Endodermal cell (in vitro differentiated cells): ENCODE results near the gene ZFP30. TPM values are rescaled to one million over a fixed set of nuclear protein-coding genes. Genes with fewer than 3 reads are reported as not detected.
A peak's percentile ranks its signal among the peaks of the same experiment; 100 is the strongest.

Experiments
- DNase-seq: peaks from one replicate; pipeline ENCODE4 v3.0.0-alpha.2; 2017
- H3K27ac ChIP-seq: 2 replicates; pipeline ENCODE4 v1.5.1; 2013; ENCODE audit warnings: mild to moderate bottlenecking, low read depth, low read length, moderate library complexity
- H3K27me3 ChIP-seq: 2 replicates; pipeline ENCODE4 v1.6.1; 2013; ENCODE audit warnings: mild to moderate bottlenecking, low read length, moderate library complexity; ENCODE audit not compliant: insufficient read depth, control insufficient read depth, poor library complexity, severe bottlenecking
- H3K36me3 ChIP-seq: 2 replicates; pipeline ENCODE4 v1.7.0; 2013; ENCODE audit warnings: mild to moderate bottlenecking, low read length, moderate library complexity; ENCODE audit not compliant: control insufficient read depth, insufficient read depth
- H3K4me1 ChIP-seq: one replicate; pipeline ENCODE4 v1.7.0; 2013; ENCODE audit warnings: low read length; ENCODE audit not compliant: control insufficient read depth, insufficient read depth
- H3K4me3 ChIP-seq: 2 replicates; pipeline ENCODE4 v1.5.1; 2013; ENCODE audit warnings: mild to moderate bottlenecking, low read length, moderate library complexity
- H3K9ac ChIP-seq: 2 replicates; pipeline ENCODE4 v1.6.1; 2013; ENCODE audit warnings: mild to moderate bottlenecking, low read length, moderate library complexity; ENCODE audit not compliant: poor library complexity, severe bottlenecking; ENCODE audit errors: extremely low read depth
- H3K9me3 ChIP-seq: 2 replicates; pipeline ENCODE4 v1.6.1; 2013; ENCODE audit warnings: mild to moderate bottlenecking, low read length, moderate library complexity; ENCODE audit not compliant: control insufficient read depth
- H3K27ac Mint-ChIP-seq: 2 replicates; pipeline ENCODE4 v1.8.0; 2020; ENCODE audit warnings: mixed read lengths
- H3K27me3 Mint-ChIP-seq: 2 replicates; pipeline ENCODE4 v1.8.0; 2021; ENCODE audit warnings: mild to moderate bottlenecking, mixed read lengths; ENCODE audit not compliant: insufficient read depth
- H3K36me3 Mint-ChIP-seq: 2 replicates; pipeline ENCODE4 v1.8.0; 2020; ENCODE audit warnings: low read depth, mixed read lengths
- H3K4me1 Mint-ChIP-seq: 2 replicates; pipeline ENCODE4 v1.8.0; 2020; ENCODE audit warnings: mixed read lengths
- H3K4me3 Mint-ChIP-seq: 2 replicates; pipeline ENCODE4 v1.8.0; 2020; ENCODE audit warnings: mild to moderate bottlenecking, moderate library complexity, mixed read lengths
- H3K9me3 Mint-ChIP-seq: 2 replicates; pipeline ENCODE4 v1.8.0; 2020; ENCODE audit warnings: mild to moderate bottlenecking, mixed read lengths
- WGBS, 2 experiments: methylation state at CpG; one replicate each; pipeline versions ENCODE4 v1.1.5 to v1.1.7; 2013; ENCODE audit warnings: missing lambda C conversion rate in 2 of 2, mixed read lengths in 1 of 2; ENCODE audit not compliant: insufficient coverage in 1 of 2, insufficient read length in 1 of 2; 5-methylcytosine and 5-hydroxymethylcytosine counted together
- long read RNA-seq, 4 experiments: library from polyadenylated mRNA in 2 of 4; library from RNA in 1 of 4; library from capped mRNA in 1 of 4; stranded (forward) in 3 of 4; unstranded in 1 of 4; transcript quantifications; one replicate each; pipeline ENCODE4 v2.0.0, GENCODE V29; 2020 to 2021; ENCODE audit warnings: inconsistent platforms in 1 of 4
- polyA plus RNA-seq, 2 experiments: library from polyadenylated mRNA; stranded (reverse); fragments of 50-300 nt; gene quantifications; one replicate each; pipeline ENCODE4 v1.2.3, GENCODE V29; 2013
- total RNA-seq, 2 donors: library from RNA; stranded (reverse); fragmentation: NEBNext Ultra II Directional in 1 of 2; extraction: Animal tissue kit (Norgen Biotek cat#: 25700) in 1 of 2; gene quantifications; 2 replicates in 1 of 2; 3 replicates in 1 of 2; pipeline ENCODE4 v1.2.1, GENCODE V29; 2021
- TF ChIP-seq, protein P1 (sequence below): fragments of 200-600 bp; sonication (generic); conservative IDR thresholded peaks from 2 replicates; pipeline ENCODE4 v1.5.0; 2021; ENCODE audit warnings: antibody characterized with exemption, mild to moderate bottlenecking

ZFP30 gene
- 10 to 100 TPM; 14.5 to 22.5 TPM for total RNA-seq
- polyA plus RNA-seq (2013, experiment 1 of 2), result 17.8 TPM
- polyA plus RNA-seq (2013, experiment 2 of 2), result 15.4 TPM
- long read RNA-seq, experiment 1, partial matches to known transcripts, result 0 of 4 reads
- long read RNA-seq, experiment 1, other reads (novel, unspliced or antisense), result 4 of 4 reads
- long read RNA-seq, experiment 2, partial matches to known transcripts, result 1 of 6 reads
- long read RNA-seq, experiment 2, other reads (novel, unspliced or antisense), result 5 of 6 reads
- long read RNA-seq, experiment 3, partial matches to known transcripts, result 7 of 19 reads
- long read RNA-seq, experiment 3, other reads (novel, unspliced or antisense), result 12 of 19 reads
- long read RNA-seq, experiment 4, partial matches to known transcripts, result 2 of 3 reads
- long read RNA-seq, experiment 4, other reads (novel, unspliced or antisense), result 1 of 3 reads

DNA sequence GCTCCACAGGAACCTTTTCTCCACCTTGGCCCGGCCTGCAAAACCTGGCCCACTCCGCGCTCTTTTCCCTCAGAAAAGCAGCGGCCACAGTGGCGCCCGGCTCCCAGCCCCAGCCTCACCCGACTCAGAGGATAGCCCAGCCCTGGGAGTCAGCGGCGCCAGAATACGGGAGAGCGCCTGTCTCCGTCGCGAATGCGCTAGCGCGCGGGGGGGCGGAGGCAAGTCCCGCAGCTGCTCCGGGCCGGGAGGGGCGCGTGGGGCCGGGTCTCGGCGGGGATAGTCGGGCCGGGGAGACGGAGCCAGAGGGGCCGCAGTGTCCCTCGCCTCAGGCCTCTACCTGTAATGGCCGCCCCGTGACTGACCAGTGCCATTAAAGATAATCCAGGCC lies at the start of gene ZFP30:
Gene ZFP30 (minus strand): TSS at position 165 of the 388 bp plus-strand sequence. CDS start 7,643 bp downstream, outside the sequence.
- peak within 1 kb of the TSS; percentile 98 for H3K4me3 ChIP-seq
- Mint-ChIP-seq H3K36me3 (peaks cover 2% of the 10 kb centered on the region), H3K27me3 (peaks cover 22% of the 10 kb centered on the region), H3K9me3 (no peaks in the 10 kb centered on the region), H3K27ac (peak within 1 kb of the TSS; percentile 95), H3K4me1 (peaks cover 12% of the 10 kb centered on the region), H3K4me3 (peak within 1 kb of the TSS; percentile 92)
- peaks cover 17% of the 10 kb centered on the region for H3K36me3 ChIP-seq
- no peaks in the 10 kb centered on the region for H3K27me3 ChIP-seq
- H3K4me1 ChIP-seq, result no peaks in the 10 kb centered on the region
- peak within 1 kb of the TSS; percentile 86 for H3K27ac ChIP-seq
- DNase-seq, result peak; percentile 93
- H3K9me3 ChIP-seq, result peaks cover 26% of the 10 kb centered on the region
- 0% methylated on average over 10 to 34 of the region's 34 CpGs for WGBS, 2 experiments
- TF ChIP-seq, protein P1, sequence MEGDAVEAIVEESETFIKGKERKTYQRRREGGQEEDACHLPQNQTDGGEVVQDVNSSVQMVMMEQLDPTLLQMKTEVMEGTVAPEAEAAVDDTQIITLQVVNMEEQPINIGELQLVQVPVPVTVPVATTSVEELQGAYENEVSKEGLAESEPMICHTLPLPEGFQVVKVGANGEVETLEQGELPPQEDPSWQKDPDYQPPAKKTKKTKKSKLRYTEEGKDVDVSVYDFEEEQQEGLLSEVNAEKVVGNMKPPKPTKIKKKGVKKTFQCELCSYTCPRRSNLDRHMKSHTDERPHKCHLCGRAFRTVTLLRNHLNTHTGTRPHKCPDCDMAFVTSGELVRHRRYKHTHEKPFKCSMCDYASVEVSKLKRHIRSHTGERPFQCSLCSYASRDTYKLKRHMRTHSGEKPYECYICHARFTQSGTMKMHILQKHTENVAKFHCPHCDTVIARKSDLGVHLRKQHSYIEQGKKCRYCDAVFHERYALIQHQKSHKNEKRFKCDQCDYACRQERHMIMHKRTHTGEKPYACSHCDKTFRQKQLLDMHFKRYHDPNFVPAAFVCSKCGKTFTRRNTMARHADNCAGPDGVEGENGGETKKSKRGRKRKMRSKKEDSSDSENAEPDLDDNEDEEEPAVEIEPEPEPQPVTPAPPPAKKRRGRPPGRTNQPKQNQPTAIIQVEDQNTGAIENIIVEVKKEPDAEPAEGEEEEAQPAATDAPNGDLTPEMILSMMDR, result no peak
- H3K9ac ChIP-seq, result peak within 1 kb of the TSS; percentile 72

DNA sequence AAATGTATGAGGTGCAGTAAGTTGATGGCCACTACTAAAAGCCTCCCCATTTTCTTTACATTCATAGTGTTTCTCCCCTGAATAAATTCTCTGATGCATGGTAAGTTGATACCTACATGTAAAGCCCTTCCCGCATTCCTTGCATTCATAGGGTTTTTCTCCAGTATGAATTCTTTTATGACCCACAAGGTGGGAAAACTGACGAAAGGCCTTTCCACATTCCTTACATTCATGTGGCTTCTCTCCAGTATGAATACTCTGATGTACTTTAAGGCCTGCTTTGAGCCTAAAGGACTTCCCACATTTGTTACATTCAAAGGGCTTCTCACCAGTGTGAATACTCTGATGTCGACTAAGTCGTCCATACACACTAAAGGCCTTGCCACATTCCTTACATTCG lies 43.8 kb upstream of the ZFP30 start:
- Histone ChIP-seq H3K27me3 (no peaks in the 10 kb centered on the region), H3K4me1 (no peaks in the 10 kb centered on the region), H3K27ac (no peak overlapping the region), H3K9me3 (peaks cover 40% of the 10 kb centered on the region), H3K36me3 (peaks cover 45% of the 10 kb centered on the region), H3K4me3 (no peak overlapping the region), H3K9ac (no peak overlapping the region)
- H3K9me3 Mint-ChIP-seq, result peaks cover 21% of the 10 kb centered on the region
- H3K4me1 Mint-ChIP-seq, result peaks cover 1% of the 10 kb centered on the region
- DNase-seq, result no peak
- no peak overlapping the region for H3K27ac Mint-ChIP-seq
- H3K27me3 Mint-ChIP-seq, result peaks cover 16% of the 10 kb centered on the region
- H3K4me3 Mint-ChIP-seq, result no peak overlapping the region
- TF ChIP-seq, protein P1, result no peak
- 86 to 96% methylated on average over 2 to 5 of the region's 5 CpGs for WGBS, 2 experiments
- H3K36me3 Mint-ChIP-seq, result peaks cover 66% of the 10 kb centered on the region

DNA sequence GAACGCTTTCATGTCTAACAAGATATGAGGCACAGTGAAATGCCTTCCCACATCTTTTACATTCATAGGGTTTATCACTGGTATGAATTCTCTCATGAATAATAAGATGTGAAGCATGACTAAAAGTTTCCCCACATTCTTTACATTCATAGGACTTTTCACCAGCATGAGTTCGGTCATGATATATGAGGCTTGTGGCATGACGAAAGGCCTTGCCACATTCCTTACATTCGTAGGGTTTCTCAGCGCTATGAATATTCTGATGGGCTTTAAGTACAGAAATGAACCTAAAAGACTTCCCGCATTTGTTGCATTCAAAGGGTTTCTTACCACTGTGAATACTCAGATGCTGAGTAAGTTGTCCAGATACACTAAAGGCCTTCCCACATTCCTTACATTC lies 43.0 kb upstream of the ZFP30 start:
- peaks cover 60% of the 10 kb centered on the region for H3K36me3 Mint-ChIP-seq
- TF ChIP-seq, protein P1, result no peak
- 94 to 96% methylated on average over 4 to 6 of the region's 6 CpGs for WGBS, 2 experiments
- H3K27ac ChIP-seq, result no peak overlapping the region
- H3K9me3 Mint-ChIP-seq, result peaks cover 21% of the 10 kb centered on the region
- H3K27ac Mint-ChIP-seq, result no peak overlapping the region
- peaks cover 24% of the 10 kb centered on the region for H3K27me3 Mint-ChIP-seq
- H3K9ac ChIP-seq, result no peak overlapping the region
- H3K36me3 ChIP-seq, result peaks cover 38% of the 10 kb centered on the region
- H3K4me3 ChIP-seq, result no peak overlapping the region
- peaks cover 1% of the 10 kb centered on the region for H3K4me1 Mint-ChIP-seq
- H3K27me3 ChIP-seq, result no peaks in the 10 kb centered on the region
- H3K4me1 ChIP-seq, result no peaks in the 10 kb centered on the region
- no peak overlapping the region for H3K4me3 Mint-ChIP-seq
- H3K9me3 ChIP-seq, result peaks cover 32% of the 10 kb centered on the region
- DNase-seq, result no peak
